HEK293T (cell line): ENCODE results near the gene ASPG.

Source experiments
- ARNT ChIP-seq: fragments of 450-650 bp; IDR thresholded peaks from 2 replicates; pipeline ENCODE4 v1.6.1; 2017; ENCODE audit warnings: mild to moderate bottlenecking
- BHLHE40 ChIP-seq: fragments of 450-650 bp; IDR thresholded peaks from 2 replicates; pipeline ENCODE4 v1.6.1; 2016; ENCODE audit warnings: mild to moderate bottlenecking, moderate library complexity, borderline replicate concordance
- CTBP1 ChIP-seq: fragments of 450-650 bp; IDR thresholded peaks from 2 replicates; pipeline ENCODE4 v1.6.1; 2016; ENCODE audit warnings: borderline replicate concordance
- ELF4 ChIP-seq: fragments of 450-650 bp; IDR thresholded peaks from 2 replicates; pipeline ENCODE4 v1.6.1; 2017; ENCODE audit warnings: antibody characterized with exemption
- FOXA1 ChIP-seq: fragments of 450-650 bp; IDR thresholded peaks from 2 replicates; pipeline ENCODE4 v1.6.1; 2016; ENCODE audit warnings: mild to moderate bottlenecking
- FOXK2 ChIP-seq: fragments of 450-650 bp; IDR thresholded peaks from 2 replicates; pipeline ENCODE4 v1.6.1; 2016; ENCODE audit warnings: mild to moderate bottlenecking
- FOXM1 ChIP-seq: fragments of 450-650 bp; IDR thresholded peaks from 2 replicates; pipeline ENCODE4 v1.6.1; 2017; ENCODE audit warnings: mild to moderate bottlenecking, borderline replicate concordance
- L3MBTL2 ChIP-seq: fragments of 450-650 bp; conservative IDR thresholded peaks from 2 replicates; pipeline ENCODE4 v1.6.1; 2016; ENCODE audit warnings: mild to moderate bottlenecking
- LEF1 ChIP-seq: fragments of 450-650 bp; IDR thresholded peaks from 2 replicates; pipeline ENCODE4 v1.6.1; 2017; ENCODE audit warnings: mild to moderate bottlenecking, borderline replicate concordance
- NFRKB ChIP-seq: fragments of 450-650 bp; IDR thresholded peaks from 2 replicates; pipeline ENCODE4 v1.6.1; 2016; ENCODE audit warnings: mild to moderate bottlenecking, moderate library complexity
- SP1 ChIP-seq: fragments of 450-650 bp; IDR thresholded peaks from 2 replicates; pipeline ENCODE4 v1.6.1; 2017
- SUZ12 ChIP-seq: fragments of 450-650 bp; IDR thresholded peaks from 2 replicates; pipeline ENCODE4 v1.6.1; 2016; ENCODE audit warnings: mild to moderate bottlenecking
- TARDBP ChIP-seq: fragments of 450-650 bp; IDR thresholded peaks from 2 replicates; pipeline ENCODE4 v1.6.1; 2016
- TF ChIP-seq, protein P1 (sequence below): fragments of 450-650 bp; IDR thresholded peaks from 2 replicates; pipeline ENCODE4 v1.6.1; 2016

GRCh38 chr14:104151026-104151381 lies 65.5 kb downstream of the ASPG start:
- TF ChIP-seq SUZ12: no peak
- TF ChIP-seq BHLHE40: no peak
- no peak for TF ChIP-seq TARDBP
- no peak for TF ChIP-seq ELF4
- no peak for TF ChIP-seq LEF1
- TF ChIP-seq, protein P1, sequence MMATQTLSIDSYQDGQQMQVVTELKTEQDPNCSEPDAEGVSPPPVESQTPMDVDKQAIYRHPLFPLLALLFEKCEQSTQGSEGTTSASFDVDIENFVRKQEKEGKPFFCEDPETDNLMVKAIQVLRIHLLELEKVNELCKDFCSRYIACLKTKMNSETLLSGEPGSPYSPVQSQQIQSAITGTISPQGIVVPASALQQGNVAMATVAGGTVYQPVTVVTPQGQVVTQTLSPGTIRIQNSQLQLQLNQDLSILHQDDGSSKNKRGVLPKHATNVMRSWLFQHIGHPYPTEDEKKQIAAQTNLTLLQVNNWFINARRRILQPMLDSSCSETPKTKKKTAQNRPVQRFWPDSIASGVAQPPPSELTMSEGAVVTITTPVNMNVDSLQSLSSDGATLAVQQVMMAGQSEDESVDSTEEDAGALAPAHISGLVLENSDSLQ: no peak
- TF ChIP-seq FOXM1: no peak
- TF ChIP-seq CTBP1: no peak
- TF ChIP-seq SP1: no peak
- TF ChIP-seq L3MBTL2: no peak
- TF ChIP-seq FOXA1: no peak
- no peak for TF ChIP-seq ARNT
- TF ChIP-seq FOXK2: no peak
- no peak for TF ChIP-seq NFRKB
